Trophoblast cell (in vitro differentiated cells and primary cell): ENCODE data around the gene FBXO11. TPM values are rescaled to one million over a fixed set of nuclear protein-coding genes. Genes with fewer than 3 reads are reported as not detected.

Experiments
- DNase-seq, 2 donors: peaks; one replicate each; pipeline ENCODE4 v3.0.0-alpha.2; 2016
- H2AFZ ChIP-seq: 2 replicates; pipeline ENCODE4 v1.6.1; 2013; ENCODE audit warnings: low read length, moderate library complexity, mild to moderate bottlenecking; ENCODE audit not compliant: insufficient read depth, poor library complexity
- H2AK5ac ChIP-seq: 2 replicates; pipeline ENCODE4 v1.6.1; 2013; ENCODE audit warnings: mild to moderate bottlenecking, low read length
- H2BK120ac ChIP-seq: 2 replicates; pipeline ENCODE4 v1.6.1; 2013; ENCODE audit warnings: low read length, mild to moderate bottlenecking, moderate library complexity; ENCODE audit not compliant: insufficient read depth, poor library complexity
- H2BK12ac ChIP-seq: 2 replicates; pipeline ENCODE4 v1.6.1; 2013; ENCODE audit warnings: mild to moderate bottlenecking, low read length, moderate library complexity
- H2BK5ac ChIP-seq: 2 replicates; pipeline ENCODE4 v1.6.1; 2013; ENCODE audit warnings: low read length, low read depth, moderate library complexity, mild to moderate bottlenecking; ENCODE audit not compliant: poor library complexity
- H3K14ac ChIP-seq: 2 replicates; pipeline ENCODE4 v1.6.1; 2013; ENCODE audit warnings: mild to moderate bottlenecking, low read length
- H3K18ac ChIP-seq: 2 replicates; pipeline ENCODE4 v1.6.1; 2013; ENCODE audit warnings: mild to moderate bottlenecking, low read length
- H3K23ac ChIP-seq: 2 replicates; pipeline ENCODE4 v1.6.1; 2013; ENCODE audit warnings: low read length
- H3K27ac ChIP-seq: 2 replicates; pipeline ENCODE4 v1.5.1; 2013; ENCODE audit warnings: low read depth, mild to moderate bottlenecking, inconsistent platforms, low read length, moderate library complexity
- H3K27me3 ChIP-seq: 2 replicates; pipeline ENCODE4 v1.6.1; 2013; ENCODE audit warnings: inconsistent platforms, mild to moderate bottlenecking, low read length, moderate library complexity; ENCODE audit not compliant: insufficient read depth
- H3K36me3 ChIP-seq, 2 experiments: 1 replicate in 1 of 2; 2 replicates in 1 of 2; pipeline ENCODE4 v1.6.1; 2013; ENCODE audit warnings: low read length in 2 of 2, mild to moderate bottlenecking in 2 of 2, moderate library complexity in 1 of 2; ENCODE audit not compliant: insufficient read depth in 2 of 2, control insufficient read depth in 1 of 2
- H3K4ac ChIP-seq: 2 replicates; pipeline ENCODE4 v1.6.1; 2013; ENCODE audit warnings: low read depth, mild to moderate bottlenecking, low read length, moderate library complexity
- H3K4me1 ChIP-seq, 2 experiments: 1 replicate in 1 of 2; 2 replicates in 1 of 2; pipeline ENCODE4 v1.6.1; 2013; ENCODE audit warnings: low read length in 2 of 2, mild to moderate bottlenecking in 2 of 2, moderate library complexity in 1 of 2; ENCODE audit not compliant: insufficient read depth in 2 of 2, control insufficient read depth in 1 of 2
- H3K4me2 ChIP-seq: 2 replicates; pipeline ENCODE4 v1.6.1; 2013; ENCODE audit warnings: inconsistent platforms, mild to moderate bottlenecking, low read length, moderate library complexity
- H3K4me3 ChIP-seq: 2 replicates; pipeline ENCODE4 v1.5.1; 2013; ENCODE audit warnings: mild to moderate bottlenecking, low read depth, low read length, inconsistent platforms
- H3K79me1 ChIP-seq: one replicate; pipeline ENCODE4 v1.6.1; 2013; ENCODE audit warnings: low read length
- H3K79me2 ChIP-seq: 2 replicates; pipeline ENCODE4 v1.6.1; 2013; ENCODE audit warnings: low read length, mild to moderate bottlenecking; ENCODE audit not compliant: control insufficient read depth, insufficient read depth, poor library complexity
- H3K9ac ChIP-seq: 2 replicates; pipeline ENCODE4 v1.6.1; 2013; ENCODE audit warnings: mild to moderate bottlenecking, low read length
- H3K9me3 ChIP-seq: 2 replicates; pipeline ENCODE4 v1.6.1; 2013; ENCODE audit warnings: low read depth, mild to moderate bottlenecking, control low read depth, inconsistent platforms, low read length; ENCODE audit not compliant: insufficient read depth
- H4K12ac ChIP-seq: 2 replicates; pipeline ENCODE4 v1.6.1; 2013; ENCODE audit warnings: low read depth, mild to moderate bottlenecking, low read length, moderate library complexity
- H4K8ac ChIP-seq: 2 replicates; pipeline ENCODE4 v1.6.1; 2013; ENCODE audit warnings: low read depth, mild to moderate bottlenecking, low read length, moderate library complexity
- H4K91ac ChIP-seq: one replicate; pipeline ENCODE4 v1.6.1; 2013; ENCODE audit warnings: low read depth, mild to moderate bottlenecking, low read length, moderate library complexity
- WGBS: extraction: QIAGEN DNeasy Blood & Tissue Kit; methylation state at CpG from one replicate; pipeline ENCODE4 v1.1.7; 2013; ENCODE audit warnings: missing lambda C conversion rate; ENCODE audit not compliant: insufficient read length, insufficient coverage; ENCODE audit errors: extremely low coverage; 5-methylcytosine and 5-hydroxymethylcytosine counted together
- polyA plus RNA-seq: library from polyadenylated mRNA; stranded (reverse); fragments of 200-250 nt; gene quantifications from 2 replicates; pipeline ENCODE4 v1.2.3, GENCODE V29; 2013

The FBXO11 gene
- polyA plus RNA-seq, result 99.7 and 107 TPM in 2 replicates

- no peak within 1 kb of the TSS for H3K23ac ChIP-seq
- H3K36me3 ChIP-seq, result no peaks in the 10 kb centered on the region
- peaks cover 21% of the 10 kb centered on the region for H3K79me2 ChIP-seq
- H3K4me3 ChIP-seq, result peak within 1 kb of the TSS; percentile 100
- H3K27me3 ChIP-seq, result no peaks in the 10 kb centered on the region
- no peaks in the 10 kb centered on the region for H3K9me3 ChIP-seq
- H3K4me1 ChIP-seq, result no peaks in the 10 kb centered on the region
- H2BK120ac ChIP-seq, result peak within 1 kb of the TSS; percentile 92
- H3K18ac ChIP-seq, result peak within 1 kb of the TSS; percentile 100
- peak within 1 kb of the TSS; percentile 98 for H4K12ac ChIP-seq
- peak; percentile 87 to 93 for DNase-seq
- H3K4me2 ChIP-seq, result peak within 1 kb of the TSS; percentile 76
- H2BK12ac ChIP-seq, result no peak within 1 kb of the TSS
- peak within 1 kb of the TSS; percentile 96 for H3K14ac ChIP-seq
- H3K79me1 ChIP-seq, result peaks cover 22% of the 10 kb centered on the region
- peak within 1 kb of the TSS; percentile 86 for H2AK5ac ChIP-seq
- H2BK5ac ChIP-seq, result peak within 1 kb of the TSS; percentile 99
- peak within 1 kb of the TSS; percentile 99 for H3K4ac ChIP-seq
- H4K91ac ChIP-seq, result peak within 1 kb of the TSS; percentile 92
- peak within 1 kb of the TSS; percentile 93 for H2AFZ ChIP-seq
- WGBS, result no CpG with 5 or more reads among the region's 54 CpGs
- peak within 1 kb of the TSS; percentile 96 for H4K8ac ChIP-seq
- H3K9ac ChIP-seq, result peak within 1 kb of the TSS; percentile 98
- H3K27ac ChIP-seq, result peak within 1 kb of the TSS; percentile 100
Measured at GRCh38 chr2:47906157-47907038, at the start of gene FBXO11. Gene FBXO11, minus strand, starts transcription at chr2:47906498. Its CDS starts 778 bp downstream, at chr2:47905720.

DNA sequence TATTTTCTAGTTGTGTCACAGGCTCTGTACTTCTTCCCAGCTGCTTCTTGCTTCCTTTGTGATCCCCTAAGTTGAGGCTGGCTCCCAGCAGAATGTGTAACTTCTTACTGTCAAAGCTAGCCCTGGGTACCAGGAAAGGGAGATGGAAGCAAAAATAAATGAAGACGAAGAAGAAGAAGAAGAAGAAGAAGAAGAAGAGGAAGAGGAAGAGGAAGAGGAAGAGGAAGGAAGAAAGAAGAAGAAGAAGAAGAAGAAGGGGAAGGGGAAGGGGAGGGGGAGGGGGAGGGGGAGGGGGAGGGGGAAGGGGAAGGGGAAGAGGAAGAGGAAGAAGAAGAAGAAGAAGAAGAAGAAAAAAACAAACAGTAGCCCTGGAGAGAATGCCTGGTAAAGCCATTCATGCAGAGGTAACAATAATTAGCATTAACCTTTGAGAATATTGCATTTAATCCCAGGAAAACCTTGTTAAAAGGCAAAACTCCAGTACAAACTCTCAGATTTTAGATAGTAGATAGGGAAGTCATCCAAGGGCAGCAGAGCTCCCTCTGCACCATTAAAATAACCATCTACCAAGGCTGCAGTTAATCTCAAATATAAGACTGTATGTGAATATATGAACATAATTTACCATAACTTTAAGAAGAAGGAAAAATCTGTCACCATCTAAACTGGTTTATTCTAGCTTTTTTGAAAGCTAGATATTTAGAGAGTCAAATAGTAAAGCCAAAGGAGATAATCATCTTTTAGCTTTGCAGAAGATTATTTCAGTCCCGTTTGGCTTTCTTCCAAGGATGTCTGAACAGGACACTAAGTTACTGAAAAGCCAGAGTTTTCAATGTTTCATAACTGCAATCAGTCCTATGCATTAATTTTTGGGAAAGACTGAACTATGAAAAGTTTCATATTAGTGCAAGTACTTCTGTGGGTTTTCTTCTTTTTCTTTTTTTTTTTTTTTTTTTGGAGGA is 44.3 kb upstream of the FBXO11 start:
- no peak for DNase-seq
- no CpG with 5 or more reads among the region's 2 CpGs for WGBS
- no peaks in the 10 kb centered on the region for H3K79me2 ChIP-seq

GRCh38 chr2:47946593-47946992 is 40.3 kb upstream of the FBXO11 start:
- Histone ChIP-seq H3K36me3 (no peaks in the 10 kb centered on the region), H3K79me2 (no peaks in the 10 kb centered on the region), H2BK12ac (no peak overlapping the region), H2BK5ac (no peak overlapping the region), H3K23ac (no peak overlapping the region), H4K12ac (no peak overlapping the region), H3K9ac (no peak overlapping the region), H3K4me2 (no peak overlapping the region), H2AK5ac (no peak overlapping the region), H4K8ac (no peak overlapping the region), H2AFZ (no peak overlapping the region), H3K14ac (no peak overlapping the region), H4K91ac (no peak overlapping the region), H2BK120ac (no peak overlapping the region), H3K79me1 (no peaks in the 10 kb centered on the region), H3K18ac (no peak overlapping the region), H3K27ac (no peak overlapping the region), H3K4me1 (no peaks in the 10 kb centered on the region), H3K4me3 (no peak overlapping the region), H3K4ac (no peak overlapping the region), H3K9me3 (no peaks in the 10 kb centered on the region), H3K27me3 (no peaks in the 10 kb centered on the region)
- no peak for DNase-seq
- WGBS, result no CpG with 5 or more reads among the region's 5 CpGs

More for the DNA sequence above, 44.3 kb upstream of the FBXO11 start:
- no peak overlapping the region for H4K12ac ChIP-seq
- no peak overlapping the region for H2BK12ac ChIP-seq
- no peak overlapping the region for H3K4ac ChIP-seq
- H3K4me2 ChIP-seq, result no peak overlapping the region
- H4K91ac ChIP-seq, result no peak overlapping the region
- H3K23ac ChIP-seq, result no peak overlapping the region
- no peak overlapping the region for H3K18ac ChIP-seq
- no peak overlapping the region for H3K4me3 ChIP-seq
- no peaks in the 10 kb centered on the region for H3K79me1 ChIP-seq
- H2AK5ac ChIP-seq, result no peak overlapping the region
- H3K14ac ChIP-seq, result no peak overlapping the region
- H2AFZ ChIP-seq, result no peak overlapping the region
- H3K27ac ChIP-seq, result no peak overlapping the region
- H3K27me3 ChIP-seq, result no peaks in the 10 kb centered on the region
- H3K9ac ChIP-seq, result no peak overlapping the region
- no peak overlapping the region for H2BK120ac ChIP-seq
- no peak overlapping the region for H2BK5ac ChIP-seq
- H3K36me3 ChIP-seq, result no peaks in the 10 kb centered on the region
- H3K9me3 ChIP-seq, result no peaks in the 10 kb centered on the region
- no peaks in the 10 kb centered on the region for H3K4me1 ChIP-seq
- H4K8ac ChIP-seq, result no peak overlapping the region

DNA sequence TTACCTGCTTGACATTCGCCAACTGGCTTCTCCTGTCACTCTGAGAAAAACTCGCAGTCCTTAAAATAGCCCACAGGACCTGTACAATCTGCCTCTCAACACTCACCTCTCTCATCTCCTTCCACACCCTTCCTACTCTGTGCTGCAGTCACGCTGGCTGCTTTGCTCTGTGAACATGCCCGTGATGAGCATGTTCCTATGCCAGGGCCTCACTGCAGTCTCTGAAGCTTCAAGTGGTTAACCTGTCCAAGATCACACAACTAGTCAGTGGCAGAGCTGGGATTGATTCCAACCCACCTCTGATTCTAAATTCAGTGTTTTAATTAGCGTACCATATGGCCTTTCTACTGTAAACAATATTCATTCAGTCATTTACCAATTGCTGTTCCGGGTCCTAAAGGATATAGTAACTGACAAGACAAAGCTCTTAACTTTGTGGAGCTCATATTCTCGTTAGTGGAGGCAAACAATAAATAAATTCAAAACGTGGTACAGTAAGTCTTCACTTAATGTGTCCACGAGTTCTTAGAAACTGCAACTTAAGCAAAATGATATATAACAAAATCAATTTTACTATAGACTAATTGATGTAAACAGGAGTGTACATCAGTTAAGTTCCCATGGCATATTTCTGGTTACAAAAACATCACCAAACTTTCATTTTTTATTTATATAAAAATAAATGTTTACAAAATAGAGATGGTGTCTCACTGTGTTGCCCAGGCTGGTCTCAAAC is 38.9 kb upstream of the FBXO11 start:
- DNase-seq, result no peak
- H3K4me3 ChIP-seq, result no peak overlapping the region
- no peak overlapping the region for H4K8ac ChIP-seq
- no peak overlapping the region for H2AK5ac ChIP-seq
- H3K79me1 ChIP-seq, result no peaks in the 10 kb centered on the region
- no peaks in the 10 kb centered on the region for H3K9me3 ChIP-seq
- WGBS, result no CpG with 5 or more reads among the region's 9 CpGs
- H2BK5ac ChIP-seq, result no peak overlapping the region
- no peak overlapping the region for H3K27ac ChIP-seq
- H4K91ac ChIP-seq, result no peak overlapping the region
- H3K4me2 ChIP-seq, result no peak overlapping the region
- H2BK120ac ChIP-seq, result no peak overlapping the region
- H3K36me3 ChIP-seq, result no peaks in the 10 kb centered on the region
- no peak overlapping the region for H3K9ac ChIP-seq
- no peaks in the 10 kb centered on the region for H3K4me1 ChIP-seq
- H2BK12ac ChIP-seq, result no peak overlapping the region
- H3K14ac ChIP-seq, result no peak overlapping the region
- H3K27me3 ChIP-seq, result no peaks in the 10 kb centered on the region
- H4K12ac ChIP-seq, result no peak overlapping the region
- no peak overlapping the region for H3K23ac ChIP-seq
- no peak overlapping the region for H3K18ac ChIP-seq
- H2AFZ ChIP-seq, result no peak overlapping the region
- H3K4ac ChIP-seq, result no peak overlapping the region
- H3K79me2 ChIP-seq, result no peaks in the 10 kb centered on the region
